ENCODE measurements around the gene PLCG2. TPM values are rescaled to one million over a fixed set of nuclear protein-coding genes. Genes with fewer than 3 reads are reported as not detected.
"Not testable (repeated sequence)": the region's sequence is repeated elsewhere in the genome, so short reads cannot be mapped to it uniquely, and the experiment has no call there.

Gene PLCG2
- 10 to 100 TPM in 1 of 2 donors, 1 to 10 TPM in 1; 6.6 to 11.0 TPM for total RNA-seq

- H3K36me3 Mint-ChIP-seq (ENCODE audit: low read depth) = no peaks in the 10 kb centered on the region
- peak; percentile 98 for ATAC-seq (replicated peaks)
- H3K27me3 Mint-ChIP-seq = peaks cover 23% of the 10 kb centered on the region
- H3K4me1 Mint-ChIP-seq = peaks cover 4% of the 10 kb centered on the region
- H3K9me3 Mint-ChIP-seq = no peaks in the 10 kb centered on the region
- H3K27ac Mint-ChIP-seq = no peak within 1 kb of the TSS
- H3K4me3 Mint-ChIP-seq = peak within 1 kb of the TSS; percentile 78
These were observed at the start of gene PLCG2 for GRCh38 chr16:81778861-81779535. Gene PLCG2 (plus strand): TSS chr16:81779291. CDS start chr16:81785990, 6,699 bp downstream.

- no peaks in the 10 kb centered on the region for H3K36me3 Mint-ChIP-seq (ENCODE audit: low read depth)
- H3K27ac Mint-ChIP-seq = no peak overlapping the region
- peak overlapping the region; percentile 94 for H3K4me3 Mint-ChIP-seq
- no peak for ATAC-seq (replicated peaks)
- H3K4me1 Mint-ChIP-seq = peaks cover 9% of the 10 kb centered on the region
- no peaks in the 10 kb centered on the region for H3K27me3 Mint-ChIP-seq
- no peaks in the 10 kb centered on the region for H3K9me3 Mint-ChIP-seq
These were observed 49.6 kb upstream of the PLCG2 start for GRCh38 chr16:81729451-81729850.

DNA sequence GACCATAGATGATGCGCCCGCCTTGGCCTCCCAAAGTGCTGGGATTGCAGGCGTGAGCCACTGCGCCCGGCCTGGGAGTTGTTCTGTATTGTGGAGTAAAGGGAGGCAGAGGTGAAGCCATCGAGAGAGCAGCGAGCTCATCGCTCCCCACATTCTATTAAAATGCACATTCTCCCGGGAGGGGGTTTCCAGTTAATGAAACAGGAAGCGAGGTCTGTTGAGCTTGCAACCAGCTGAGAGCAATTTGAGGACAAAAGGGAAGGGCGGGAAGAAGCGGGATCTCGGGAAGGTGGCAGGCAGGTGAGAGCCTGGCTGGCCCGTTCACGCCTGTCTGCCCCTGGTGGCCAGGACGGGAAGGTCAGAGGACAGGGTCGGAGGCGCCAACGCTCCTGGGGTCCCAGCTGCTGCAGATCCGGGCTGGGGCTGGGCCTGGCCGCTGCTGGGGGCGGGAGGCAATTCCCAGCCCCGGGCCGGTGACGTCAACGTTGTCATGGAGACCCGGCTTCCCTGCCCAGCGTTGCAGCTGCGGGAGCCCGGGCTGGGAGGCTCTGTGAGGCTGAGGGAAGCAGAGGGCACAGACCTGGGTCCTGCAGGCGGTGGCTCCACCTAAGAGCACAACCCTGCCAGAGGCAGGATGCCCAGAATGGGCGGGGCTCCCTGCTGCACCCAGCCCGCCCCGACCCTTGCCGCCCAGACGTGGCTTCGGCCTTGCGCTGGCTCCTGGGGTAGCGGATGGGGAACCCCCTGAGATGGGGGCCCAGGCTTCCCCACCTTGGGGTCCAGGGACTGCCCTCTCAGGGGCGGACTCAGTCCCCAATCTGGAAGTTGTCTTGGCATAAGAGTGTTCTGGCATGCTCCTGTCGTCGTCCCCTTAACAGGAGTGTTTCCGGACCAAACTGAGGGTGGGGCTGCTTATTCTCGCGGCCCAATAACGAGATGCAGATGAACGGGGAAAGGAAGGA, 48.7 kb upstream of the PLCG2 start:
- H3K4me1 Mint-ChIP-seq = peaks cover 9% of the 10 kb centered on the region
- H3K36me3 Mint-ChIP-seq (ENCODE audit: low read depth) = no peaks in the 10 kb centered on the region
- no peaks in the 10 kb centered on the region for H3K27me3 Mint-ChIP-seq

GRCh38 chr16:81731649-81732048, 47.4 kb upstream of the PLCG2 start:
- ATAC-seq (replicated peaks) = no peak
- peaks cover 9% of the 10 kb centered on the region for H3K4me1 Mint-ChIP-seq
- H3K4me3 Mint-ChIP-seq = no peak overlapping the region
- H3K27ac Mint-ChIP-seq = no peak overlapping the region
- no peaks in the 10 kb centered on the region for H3K36me3 Mint-ChIP-seq (ENCODE audit: low read depth)
- no peaks in the 10 kb centered on the region for H3K9me3 Mint-ChIP-seq
- H3K27me3 Mint-ChIP-seq = no peaks in the 10 kb centered on the region

More for the DNA sequence above, 48.7 kb upstream of the PLCG2 start:
- Mint-ChIP-seq H3K27ac (peak overlapping the region; percentile 93), H3K9me3 (no peaks in the 10 kb centered on the region), H3K4me3 (peak overlapping the region; percentile 94)
- peak; percentile 88 for ATAC-seq (replicated peaks)

DNA sequence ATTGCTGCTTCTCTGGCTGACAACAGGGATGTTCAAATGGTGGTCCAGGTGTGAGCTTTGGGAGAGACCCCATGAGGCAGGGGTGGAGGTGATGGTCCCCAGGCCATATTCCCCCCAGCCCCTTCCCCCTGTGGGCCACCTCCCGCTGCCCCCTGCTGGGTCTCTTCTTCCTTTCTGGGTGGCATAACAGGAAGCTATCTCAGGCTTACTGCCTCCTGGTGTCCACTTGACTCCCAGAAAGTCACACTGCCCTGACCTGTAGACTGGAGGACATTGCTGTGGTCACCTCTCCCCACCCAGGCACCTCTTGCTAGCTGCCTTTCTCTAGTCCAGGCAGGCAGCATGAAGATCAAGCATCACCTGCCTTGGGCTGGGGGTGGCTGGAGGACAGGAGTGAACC, 46.4 kb upstream of the PLCG2 start:
- Mint-ChIP-seq H3K27me3 (no peaks in the 10 kb centered on the region), H3K27ac (no peak overlapping the region), H3K9me3 (no peaks in the 10 kb centered on the region), H3K4me3 (no peak overlapping the region), H3K36me3 (ENCODE audit: low read depth) (no peaks in the 10 kb centered on the region), H3K4me1 (peaks cover 9% of the 10 kb centered on the region)
- no peak for ATAC-seq (replicated peaks)

GRCh38 chr16:81733295-81733694, 45.8 kb upstream of the PLCG2 start:
- H3K27me3 Mint-ChIP-seq = no peaks in the 10 kb centered on the region
- H3K36me3 Mint-ChIP-seq (ENCODE audit: low read depth) = no peaks in the 10 kb centered on the region
- H3K4me1 Mint-ChIP-seq = peaks cover 9% of the 10 kb centered on the region
- H3K9me3 Mint-ChIP-seq = no peaks in the 10 kb centered on the region
- ATAC-seq (replicated peaks) = no peak
- no peak overlapping the region for H3K27ac Mint-ChIP-seq
- no peak overlapping the region for H3K4me3 Mint-ChIP-seq

- ATAC-seq (replicated peaks) = no peak
- no peaks in the 10 kb centered on the region for H3K9me3 Mint-ChIP-seq
- peaks cover 5% of the 10 kb centered on the region for H3K4me1 Mint-ChIP-seq
- H3K27me3 Mint-ChIP-seq = no peaks in the 10 kb centered on the region
- no peaks in the 10 kb centered on the region for H3K36me3 Mint-ChIP-seq (ENCODE audit: low read depth)
- no peak overlapping the region for H3K27ac Mint-ChIP-seq
- no peak overlapping the region for H3K4me3 Mint-ChIP-seq
These were observed 44.3 kb upstream of the PLCG2 start for GRCh38 chr16:81734632-81735434.

- H3K9me3 Mint-ChIP-seq = no peaks in the 10 kb centered on the region
- peak overlapping the region; percentile 48 for H3K27ac Mint-ChIP-seq
These were observed 41.1 kb upstream of the PLCG2 start for GRCh38 chr16:81737885-81738536.

DNA sequence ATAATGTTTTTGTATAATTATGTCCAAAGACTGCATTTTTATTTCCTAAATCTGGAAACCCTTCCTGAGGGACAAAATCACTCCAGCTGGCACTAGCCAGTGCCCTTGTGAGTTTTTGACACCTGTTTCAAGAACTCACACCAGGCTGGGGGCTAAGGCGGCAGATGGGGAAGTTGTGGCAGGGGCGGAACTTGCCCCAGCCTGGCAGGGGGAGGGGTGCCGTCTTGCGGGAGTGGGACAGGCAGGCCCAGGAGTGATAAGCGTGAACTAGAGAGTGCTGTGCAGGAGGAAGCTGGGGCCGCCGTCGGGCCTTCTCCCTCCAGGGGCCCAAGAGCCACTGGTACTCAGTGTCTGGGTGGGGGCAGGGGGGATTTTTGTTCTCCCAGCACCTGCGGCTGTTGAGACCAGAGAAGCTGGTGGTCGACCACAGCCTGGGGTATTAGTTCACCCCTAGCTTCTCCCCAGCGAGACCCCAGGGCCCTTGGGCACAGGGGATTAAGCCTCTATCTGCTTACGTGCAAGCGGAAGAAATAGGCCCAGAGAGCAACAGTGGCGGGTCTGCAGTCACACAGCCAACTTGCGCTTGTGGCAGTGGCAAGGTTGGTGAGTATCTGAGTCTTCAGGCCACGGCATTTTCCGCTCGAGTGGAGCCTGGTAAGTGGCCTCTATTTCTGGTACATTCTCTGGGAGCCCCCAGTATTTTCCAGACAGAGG, 40.2 kb upstream of the PLCG2 start:
- Mint-ChIP-seq H3K27me3 (no peaks in the 10 kb centered on the region), H3K4me3 (no peak overlapping the region), H3K9me3 (no peaks in the 10 kb centered on the region), H3K4me1 (no peaks in the 10 kb centered on the region), H3K36me3 (ENCODE audit: low read depth) (no peaks in the 10 kb centered on the region), H3K27ac (no peak overlapping the region)
- no peak for ATAC-seq (replicated peaks)

More at GRCh38 chr16:81737885-81738536, 41.1 kb upstream of the PLCG2 start:
- no peaks in the 10 kb centered on the region for H3K36me3 Mint-ChIP-seq (ENCODE audit: low read depth)
- H3K27me3 Mint-ChIP-seq = no peaks in the 10 kb centered on the region
- no peaks in the 10 kb centered on the region for H3K4me1 Mint-ChIP-seq
- peak; percentile 97 for ATAC-seq (replicated peaks)
- peak overlapping the region; percentile 61 for H3K4me3 Mint-ChIP-seq

DNA sequence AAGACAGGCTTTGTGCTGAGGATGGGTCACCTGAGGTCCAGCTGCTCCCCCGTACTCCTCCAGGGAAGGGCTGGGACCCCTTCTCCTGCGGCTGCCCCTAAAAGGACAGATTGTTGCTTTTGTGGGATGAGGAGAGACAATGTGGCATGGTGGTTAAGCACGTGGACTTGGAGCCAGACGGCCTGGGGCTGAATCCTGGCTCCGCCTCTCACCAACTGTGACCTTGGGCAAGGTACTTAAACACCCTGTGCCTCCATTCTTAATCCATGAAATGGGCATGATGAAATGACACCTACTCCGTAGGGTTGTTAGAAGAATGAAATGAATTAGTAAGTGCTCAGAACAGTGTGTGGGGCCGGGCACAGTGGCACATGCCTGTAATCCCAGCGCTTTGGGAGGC, 39.6 kb upstream of the PLCG2 start:
- Mint-ChIP-seq H3K27me3 (no peaks in the 10 kb centered on the region), H3K4me1 (no peaks in the 10 kb centered on the region), H3K9me3 (no peaks in the 10 kb centered on the region), H3K4me3 (no peak overlapping the region), H3K36me3 (ENCODE audit: low read depth) (no peaks in the 10 kb centered on the region), H3K27ac (no peak overlapping the region)
- ATAC-seq (replicated peaks) = no peak

GRCh38 chr16:81740169-81740568, 38.9 kb upstream of the PLCG2 start:
- Mint-ChIP-seq H3K27ac (no peak overlapping the region), H3K4me1 (no peaks in the 10 kb centered on the region), H3K36me3 (ENCODE audit: low read depth) (no peaks in the 10 kb centered on the region), H3K27me3 (no peaks in the 10 kb centered on the region), H3K9me3 (no peaks in the 10 kb centered on the region), H3K4me3 (no peak overlapping the region)
- no peak for ATAC-seq (replicated peaks)

DNA sequence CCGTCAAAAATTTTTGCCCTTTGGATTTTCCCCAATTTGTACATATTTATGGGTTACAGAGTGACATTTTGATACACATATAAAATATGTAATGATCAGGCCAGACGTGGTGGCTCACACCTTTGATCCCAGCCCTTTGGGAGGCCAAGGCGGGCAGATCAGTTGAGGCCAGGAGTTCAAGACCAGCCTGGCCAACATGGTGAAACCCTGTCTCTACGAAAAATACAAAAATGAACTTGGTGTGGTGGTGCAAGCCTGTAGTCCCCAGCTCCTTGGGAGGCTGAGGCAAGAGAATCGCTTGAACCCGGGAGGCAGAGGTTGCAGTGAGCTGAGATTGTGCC, 37.7 kb upstream of the PLCG2 start:
- not testable (repeated sequence) for H3K4me3 Mint-ChIP-seq; ATAC-seq (replicated peaks); H3K36me3 Mint-ChIP-seq (ENCODE audit: low read depth); H3K4me1 Mint-ChIP-seq; H3K9me3 Mint-ChIP-seq; H3K27me3 Mint-ChIP-seq; H3K27ac Mint-ChIP-seq

DNA sequence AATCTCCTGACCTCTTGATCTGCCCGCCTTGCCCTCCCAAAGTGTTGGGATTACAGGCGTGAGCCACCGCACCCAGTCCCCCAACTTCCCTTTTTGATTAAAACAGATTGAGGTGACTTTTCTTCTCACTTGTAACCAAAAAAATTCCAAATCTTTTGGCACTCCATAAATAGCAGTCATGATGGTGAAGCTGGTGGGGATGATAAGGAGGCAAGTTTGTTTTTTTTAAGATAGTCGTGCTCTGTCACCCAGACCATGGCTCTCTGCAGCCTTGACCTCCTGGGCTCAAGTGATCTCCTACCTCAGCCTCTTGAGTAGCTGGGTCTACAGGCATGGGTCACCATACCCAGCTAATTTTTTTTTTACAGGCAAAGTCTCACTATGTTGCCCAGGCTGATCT, 34.7 kb upstream of the PLCG2 start:
- Mint-ChIP-seq H3K27me3 (no peaks in the 10 kb centered on the region), H3K9me3 (no peaks in the 10 kb centered on the region), H3K4me1 (peaks cover 10% of the 10 kb centered on the region), H3K27ac (no peak overlapping the region), H3K4me3 (no peak overlapping the region), H3K36me3 (ENCODE audit: low read depth) (no peaks in the 10 kb centered on the region)
- no peak for ATAC-seq (replicated peaks)

Data from activated T-helper 17 cell treated with anti-CD3 and anti-CD28 coated beads, Interleukin-2, amount 50 U/mL, for 72 hours (primary cell).